ENCODE measurements around the gene ATP6V0A4.

DNA sequence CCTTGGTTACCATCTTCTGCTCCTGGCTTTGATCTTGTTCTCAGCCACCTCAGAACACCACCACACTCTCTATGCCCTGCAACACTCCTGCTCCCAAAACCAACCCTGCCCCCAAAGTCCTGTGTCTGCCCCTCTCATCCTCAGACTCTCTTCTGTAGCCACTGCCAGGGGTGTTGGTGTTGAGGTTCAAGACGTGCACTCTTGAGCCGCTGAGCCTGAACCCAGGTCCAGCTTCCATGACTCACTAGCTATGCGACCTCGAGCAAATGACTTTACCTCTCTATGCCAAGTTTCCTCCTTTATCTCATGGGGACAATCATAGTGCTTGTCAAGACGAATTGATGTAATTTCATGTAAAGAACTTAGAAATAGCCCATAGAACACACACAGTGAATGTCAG, 840 bp upstream of the ATP6V0A4 start:
- TF ChIP-seq, protein P1, sequence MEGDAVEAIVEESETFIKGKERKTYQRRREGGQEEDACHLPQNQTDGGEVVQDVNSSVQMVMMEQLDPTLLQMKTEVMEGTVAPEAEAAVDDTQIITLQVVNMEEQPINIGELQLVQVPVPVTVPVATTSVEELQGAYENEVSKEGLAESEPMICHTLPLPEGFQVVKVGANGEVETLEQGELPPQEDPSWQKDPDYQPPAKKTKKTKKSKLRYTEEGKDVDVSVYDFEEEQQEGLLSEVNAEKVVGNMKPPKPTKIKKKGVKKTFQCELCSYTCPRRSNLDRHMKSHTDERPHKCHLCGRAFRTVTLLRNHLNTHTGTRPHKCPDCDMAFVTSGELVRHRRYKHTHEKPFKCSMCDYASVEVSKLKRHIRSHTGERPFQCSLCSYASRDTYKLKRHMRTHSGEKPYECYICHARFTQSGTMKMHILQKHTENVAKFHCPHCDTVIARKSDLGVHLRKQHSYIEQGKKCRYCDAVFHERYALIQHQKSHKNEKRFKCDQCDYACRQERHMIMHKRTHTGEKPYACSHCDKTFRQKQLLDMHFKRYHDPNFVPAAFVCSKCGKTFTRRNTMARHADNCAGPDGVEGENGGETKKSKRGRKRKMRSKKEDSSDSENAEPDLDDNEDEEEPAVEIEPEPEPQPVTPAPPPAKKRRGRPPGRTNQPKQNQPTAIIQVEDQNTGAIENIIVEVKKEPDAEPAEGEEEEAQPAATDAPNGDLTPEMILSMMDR (IDR thresholded peaks at IDR 0.05), result no peak
- TF ChIP-seq, protein P2, sequence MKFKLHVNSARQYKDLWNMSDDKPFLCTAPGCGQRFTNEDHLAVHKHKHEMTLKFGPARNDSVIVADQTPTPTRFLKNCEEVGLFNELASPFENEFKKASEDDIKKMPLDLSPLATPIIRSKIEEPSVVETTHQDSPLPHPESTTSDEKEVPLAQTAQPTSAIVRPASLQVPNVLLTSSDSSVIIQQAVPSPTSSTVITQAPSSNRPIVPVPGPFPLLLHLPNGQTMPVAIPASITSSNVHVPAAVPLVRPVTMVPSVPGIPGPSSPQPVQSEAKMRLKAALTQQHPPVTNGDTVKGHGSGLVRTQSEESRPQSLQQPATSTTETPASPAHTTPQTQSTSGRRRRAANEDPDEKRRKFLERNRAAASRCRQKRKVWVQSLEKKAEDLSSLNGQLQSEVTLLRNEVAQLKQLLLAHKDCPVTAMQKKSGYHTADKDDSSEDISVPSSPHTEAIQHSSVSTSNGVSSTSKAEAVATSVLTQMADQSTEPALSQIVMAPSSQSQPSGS (CRISPR knock-in tag; IDR thresholded peaks at IDR 0.05; ENCODE audit: borderline replicate concordance, low read depth), result no peak
